GM21367 (cell line): Measurements from ENCODE around the gene PLSCR4.

Experiments
- ATAC-seq: cut with Tn5 transposase; IDR thresholded peaks from one replicate; pipeline ENCODE4 v1.9.1; 2021; ENCODE audit not compliant: unreplicated experiment

The PLSCR4 gene

DNA sequence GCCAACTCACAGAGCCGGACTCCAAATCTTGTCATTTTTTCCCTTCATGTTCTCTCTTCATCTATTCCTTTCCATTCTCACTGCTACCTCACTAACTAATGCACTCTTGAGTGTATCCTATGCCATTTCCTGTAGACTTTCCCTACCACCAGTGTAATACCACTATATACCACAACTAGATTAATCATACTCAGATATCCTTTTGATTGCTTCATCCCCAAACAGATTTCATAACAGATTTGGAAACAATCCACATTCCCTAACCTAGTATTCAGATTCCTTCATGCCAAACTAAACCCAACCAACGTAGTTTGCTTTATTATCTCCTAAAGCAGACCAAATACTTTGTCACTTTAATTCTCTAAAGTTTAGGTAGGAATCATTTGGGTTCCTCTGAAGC lies 87.3 kb downstream of the PLSCR4 start:
- ATAC-seq, result no peak

DNA sequence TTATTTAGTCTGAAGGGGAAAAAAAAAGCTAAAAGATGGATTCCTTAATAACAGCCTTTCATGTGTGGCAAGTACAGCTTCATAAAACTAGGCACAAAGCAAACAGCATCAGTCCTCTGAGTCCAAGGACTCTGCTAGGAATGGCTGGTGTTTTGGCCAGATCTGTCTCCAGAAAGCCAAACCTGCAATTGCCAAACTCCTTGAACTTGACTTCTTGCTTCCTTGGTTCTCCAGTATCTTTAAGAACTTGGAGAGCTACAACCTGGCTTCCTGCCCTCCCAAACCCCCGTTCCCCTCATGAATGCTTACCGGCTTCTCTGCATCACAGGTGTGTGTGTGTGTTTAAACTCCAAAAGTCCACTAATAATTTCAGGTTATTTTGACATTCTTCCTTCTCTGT lies 88.3 kb downstream of the PLSCR4 start:
- ATAC-seq, result no peak

DNA sequence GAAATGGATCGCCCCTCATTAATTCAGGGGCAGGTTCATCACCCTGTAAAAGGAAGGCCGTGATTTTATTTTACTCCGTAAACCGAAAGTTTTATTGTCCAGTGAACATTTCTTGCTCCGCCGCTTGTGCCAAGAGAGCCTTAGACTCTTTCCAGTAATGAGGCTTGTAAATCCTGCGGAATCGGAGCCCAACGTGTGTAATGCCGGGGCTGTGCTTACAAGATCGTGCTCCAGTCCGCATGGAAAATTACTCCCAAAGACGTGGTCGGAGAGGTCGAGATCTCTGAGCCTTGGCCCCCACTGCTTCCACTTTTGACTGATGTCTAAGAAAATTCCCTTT lies 89.3 kb downstream of the PLSCR4 start:
- no peak for ATAC-seq

DNA sequence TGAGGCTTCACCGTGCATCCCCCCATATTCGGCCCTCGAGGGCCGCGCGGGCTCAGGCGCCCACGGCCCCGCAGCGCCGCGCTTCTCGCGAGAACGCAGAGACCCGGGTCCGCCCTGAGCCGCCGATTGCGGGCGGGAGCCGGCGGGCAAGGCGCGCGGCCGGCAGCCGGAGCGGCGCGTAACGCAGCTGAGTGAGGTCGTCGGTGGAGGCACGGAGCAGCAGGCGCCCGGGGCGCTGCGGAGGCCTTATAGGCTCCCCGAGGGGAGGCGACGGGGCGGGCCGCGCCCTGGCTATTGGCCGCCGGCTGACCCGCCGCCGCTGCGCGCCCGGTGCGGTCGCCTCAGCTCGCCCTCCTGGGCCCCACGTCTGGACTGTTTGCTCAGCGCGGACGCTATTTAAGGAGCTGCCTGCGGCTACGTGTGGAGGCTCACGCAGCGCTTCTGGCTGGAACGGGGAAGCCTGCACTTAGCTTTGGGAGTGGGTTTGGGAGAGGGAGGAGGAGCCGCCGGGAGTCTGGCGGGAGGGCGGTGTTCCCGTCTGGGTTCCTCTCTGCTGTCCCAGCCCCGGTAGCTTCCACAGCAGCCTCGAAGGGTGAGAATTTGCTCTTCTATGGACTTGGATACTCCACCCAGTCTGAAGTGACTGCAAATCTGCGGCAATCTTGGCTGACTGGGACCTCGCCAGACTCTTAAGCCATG lies 89.8 kb downstream of the PLSCR4 start, which contains the start of gene PLOD2:
PLOD2 (minus strand) TSS at position 221 of the 699 bp plus-strand sequence; CDS start at position 26, 195 bp downstream.
- peak; percentile 56 for ATAC-seq

DNA sequence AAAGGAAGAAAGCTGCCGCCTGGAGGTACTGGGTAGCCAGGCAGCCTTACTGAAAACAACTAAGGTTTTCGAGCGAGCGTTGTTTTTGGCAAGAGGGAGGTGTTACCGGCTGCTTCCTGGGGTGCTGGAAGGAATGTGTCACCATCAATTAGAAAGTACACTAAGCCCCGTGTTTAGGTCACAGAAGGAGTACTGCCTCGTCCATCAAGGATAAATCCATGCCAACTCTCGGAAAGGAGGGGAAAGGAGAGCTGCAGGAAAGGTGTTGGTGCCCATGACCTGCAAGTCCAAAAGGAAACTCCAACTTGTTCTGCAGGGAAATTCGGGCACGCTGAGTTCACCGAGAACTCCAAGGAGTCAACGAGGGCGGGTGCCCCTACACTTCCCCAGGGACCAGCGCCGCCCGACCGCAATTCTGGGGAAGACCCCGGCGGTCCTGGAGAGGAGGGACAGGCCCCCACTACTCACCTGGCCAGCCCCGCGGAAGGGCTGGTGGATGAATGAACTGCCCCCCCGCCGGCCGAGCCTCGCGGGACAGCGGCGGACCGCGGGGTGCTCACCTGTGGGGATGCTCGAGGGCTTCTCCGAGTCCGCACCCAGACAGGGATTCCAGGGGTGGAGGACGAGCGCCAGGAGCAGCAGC lies 90.5 kb downstream of the PLSCR4 start:
- no peak for ATAC-seq

DNA sequence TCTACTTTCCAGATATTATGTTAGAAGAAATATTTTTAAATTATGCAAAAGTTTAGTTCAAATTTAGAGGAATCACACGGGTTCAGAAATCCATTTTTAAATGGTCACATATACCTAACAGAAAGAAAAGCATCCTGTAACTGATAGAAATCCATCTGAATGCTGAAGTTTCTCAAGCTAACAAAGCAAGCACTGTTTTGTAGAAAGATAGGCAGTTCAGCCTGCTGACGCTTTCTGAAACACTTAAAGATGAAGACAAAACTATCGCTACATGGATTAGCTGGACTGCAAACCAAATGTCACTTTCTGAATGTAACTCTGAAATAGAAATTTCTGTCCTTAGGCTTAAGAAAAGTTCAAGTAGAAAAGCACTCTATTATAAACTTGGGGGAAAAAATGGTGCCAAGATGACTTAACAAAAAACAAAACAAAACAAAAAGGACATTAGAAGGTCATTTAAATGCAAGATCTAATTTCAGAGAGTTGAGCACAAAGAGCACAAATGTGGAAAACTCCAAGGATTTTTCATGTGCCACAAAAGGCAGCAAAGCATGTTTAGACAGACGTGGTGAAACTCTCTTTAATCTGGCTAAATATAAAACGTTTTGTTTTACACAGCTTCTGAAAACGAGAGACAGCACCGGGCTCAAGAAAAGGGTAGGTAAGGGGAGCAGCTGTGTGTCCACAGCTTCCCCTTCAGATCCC lies 91.1 kb downstream of the PLSCR4 start:
- no peak for ATAC-seq

DNA sequence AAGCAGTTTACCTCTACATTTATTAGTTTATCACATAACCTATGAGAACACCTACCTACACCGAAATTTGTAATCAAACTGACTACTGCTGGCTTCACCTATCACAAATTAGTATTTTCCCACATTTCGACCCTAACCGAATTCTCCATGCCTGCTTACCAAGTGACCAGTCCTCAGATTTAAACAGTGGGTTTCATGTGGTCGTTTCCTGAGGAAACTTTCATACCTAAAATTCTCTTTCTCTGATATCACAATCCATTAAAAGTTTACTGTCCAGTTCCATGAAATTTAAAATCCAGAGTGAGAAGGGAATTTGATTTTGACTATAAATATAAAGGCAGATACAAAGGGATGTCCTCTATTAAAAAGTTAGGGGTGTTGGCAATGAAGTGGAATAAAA lies 91.9 kb downstream of the PLSCR4 start:
- ATAC-seq, result no peak

DNA sequence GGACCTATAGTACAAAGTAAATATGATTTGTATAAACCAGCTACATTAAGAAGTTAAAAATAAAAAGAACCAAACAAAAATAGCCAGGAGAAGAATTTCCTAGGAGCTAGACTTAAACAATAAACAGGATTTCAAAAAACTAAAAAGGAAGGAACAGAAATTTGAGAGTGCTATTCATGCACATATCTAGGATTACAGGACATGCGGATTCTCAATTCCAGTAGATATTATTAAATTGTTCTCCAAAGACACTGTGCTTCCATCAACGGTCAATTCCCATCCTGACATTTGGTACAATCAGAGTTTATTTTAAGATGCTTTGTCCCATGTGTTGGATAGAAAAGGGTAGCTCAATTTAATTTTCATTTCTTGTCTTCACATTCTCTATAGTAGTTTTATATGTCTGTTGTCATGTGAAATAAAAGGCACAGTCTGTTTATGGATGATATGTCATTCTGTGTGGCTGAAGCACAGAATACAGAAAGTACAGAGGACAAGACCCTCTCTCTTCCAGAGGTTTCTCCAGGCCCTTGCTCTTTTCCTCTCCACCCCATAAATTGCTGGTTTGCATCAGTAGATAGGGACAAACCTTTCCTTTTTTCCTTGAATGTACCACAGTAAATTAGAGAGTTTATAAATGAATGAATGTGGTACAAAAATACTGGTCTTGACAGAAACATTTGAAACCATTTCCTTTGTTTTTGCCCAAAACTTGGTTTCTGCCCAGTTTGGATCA lies 93.4 kb downstream of the PLSCR4 start:
- ATAC-seq, result no peak

DNA sequence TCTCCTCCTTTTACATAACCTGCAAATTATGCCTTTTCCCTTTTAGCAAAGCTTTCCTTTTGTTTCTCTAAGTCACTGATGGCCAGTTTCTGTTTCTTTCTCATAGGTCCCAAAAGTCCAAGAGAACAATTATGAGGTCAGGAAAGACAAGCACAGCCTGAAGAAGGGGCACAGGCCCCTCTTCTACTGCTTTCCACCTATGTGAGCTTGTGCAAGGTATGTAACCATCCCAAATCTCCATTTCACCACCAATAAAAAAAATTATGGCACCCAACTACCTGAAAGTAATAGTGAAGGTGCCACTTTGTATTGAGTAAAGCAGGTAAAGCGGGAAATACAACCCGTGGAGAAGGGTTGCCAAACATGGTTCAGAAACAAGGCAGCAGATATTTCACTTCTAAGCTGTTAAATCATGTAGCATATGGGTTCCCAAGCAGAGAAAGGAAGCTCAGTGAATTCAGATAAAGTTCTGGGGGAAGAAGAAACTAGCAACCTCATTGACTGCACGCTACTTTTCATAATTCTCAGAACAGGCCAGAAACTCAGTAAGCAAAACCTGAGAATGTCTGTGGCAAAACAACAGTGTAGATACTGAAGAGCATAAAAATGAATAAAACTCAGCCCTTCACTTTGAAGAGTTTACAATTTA lies 94.1 kb downstream of the PLSCR4 start:
- ATAC-seq, result no peak

DNA sequence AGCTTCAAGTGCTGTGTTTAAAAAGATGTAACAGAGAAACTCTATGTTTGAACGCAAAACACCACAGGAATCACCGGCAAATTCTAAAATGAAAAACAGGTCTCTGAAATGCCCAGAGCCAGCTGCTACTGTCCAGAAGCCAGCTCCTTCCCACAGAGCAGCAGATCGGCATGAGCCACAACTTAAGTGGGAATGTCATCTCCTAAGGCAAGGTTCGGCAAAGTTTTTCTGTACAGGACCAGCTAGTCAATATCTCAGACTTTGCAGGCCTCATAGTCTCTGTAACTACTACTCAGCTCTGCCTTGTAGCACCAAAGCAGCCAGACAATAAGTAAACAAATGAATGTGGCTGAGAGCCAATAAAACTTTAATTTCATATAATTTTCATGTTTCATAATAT lies 94.8 kb downstream of the PLSCR4 start:
- no peak for ATAC-seq

DNA sequence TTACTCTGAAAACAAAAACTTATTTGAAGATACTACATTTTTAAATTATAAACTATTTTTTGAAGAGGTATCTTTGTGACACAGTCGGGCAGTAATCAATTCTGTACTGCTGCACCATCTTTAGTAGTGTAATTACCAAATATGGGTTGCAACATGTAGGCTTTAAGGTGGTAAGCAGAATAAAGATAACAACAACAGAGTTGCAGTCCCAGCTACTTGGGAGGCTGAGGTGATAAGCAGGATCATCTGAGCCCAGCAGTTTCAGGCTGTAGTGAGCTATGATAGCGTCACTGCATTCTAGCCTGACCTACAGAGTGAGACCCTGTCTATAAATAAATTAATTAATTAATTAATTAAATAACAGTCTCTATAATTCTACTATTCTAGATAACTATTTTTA lies 95.9 kb downstream of the PLSCR4 start:
- ATAC-seq, result no peak

DNA sequence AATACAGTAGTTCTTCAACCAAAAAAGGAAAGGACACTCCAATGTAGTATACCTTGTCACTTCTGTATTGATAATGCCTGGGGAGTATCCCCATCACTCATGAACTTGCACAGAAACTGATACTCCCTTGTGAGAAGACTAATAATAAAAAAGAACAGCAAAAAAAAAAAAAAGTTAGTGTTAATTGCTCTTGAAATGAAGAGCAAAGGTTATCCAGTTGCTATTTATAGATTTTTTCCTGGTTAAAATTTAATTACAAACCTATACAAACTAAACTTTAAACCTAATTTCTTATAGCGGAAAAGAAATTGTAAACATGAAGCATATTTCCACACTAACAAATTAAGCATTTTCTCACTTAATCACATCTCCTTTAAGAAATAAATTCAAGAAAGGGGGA lies 96.6 kb downstream of the PLSCR4 start:
- ATAC-seq, result no peak

DNA sequence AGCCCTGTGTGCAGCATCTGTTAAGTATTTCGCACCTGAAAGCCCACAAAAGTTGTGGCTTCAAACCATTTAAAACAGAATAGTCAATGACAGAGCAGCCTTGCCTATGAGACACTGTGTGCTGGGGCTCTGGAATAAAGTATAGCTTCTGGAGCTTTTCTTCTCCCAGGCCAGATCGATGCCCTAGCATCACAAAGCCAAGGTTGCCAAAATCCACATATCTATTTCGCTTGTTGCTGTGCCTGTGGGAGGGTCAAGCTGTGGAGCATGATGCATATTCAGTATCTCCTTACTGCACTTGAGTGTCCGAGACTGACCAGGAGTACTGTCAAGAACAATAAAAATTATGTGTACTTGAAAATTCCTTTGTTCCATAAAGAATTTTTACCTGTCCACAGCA lies 97.5 kb downstream of the PLSCR4 start:
- no peak for ATAC-seq

DNA sequence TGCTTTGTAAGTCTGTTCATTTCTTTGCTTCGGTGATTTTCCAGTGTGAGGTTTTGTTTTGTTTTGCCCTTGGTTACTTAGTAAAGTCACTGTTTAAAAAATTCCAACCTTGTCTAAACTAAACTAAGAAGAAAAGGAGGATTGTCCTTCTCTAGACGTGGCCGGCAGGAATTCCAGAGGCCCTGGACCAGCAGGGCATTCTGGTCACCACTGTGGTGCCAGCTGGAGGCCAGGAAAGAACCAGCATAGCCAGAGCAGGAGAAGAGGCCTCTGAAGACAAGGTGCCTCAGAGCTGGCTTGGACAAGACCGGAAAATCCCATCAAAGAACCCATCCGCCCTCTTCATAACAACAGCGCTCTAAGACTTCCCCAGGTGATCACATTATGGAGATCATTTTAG lies 98.1 kb downstream of the PLSCR4 start:
- no peak for ATAC-seq

DNA sequence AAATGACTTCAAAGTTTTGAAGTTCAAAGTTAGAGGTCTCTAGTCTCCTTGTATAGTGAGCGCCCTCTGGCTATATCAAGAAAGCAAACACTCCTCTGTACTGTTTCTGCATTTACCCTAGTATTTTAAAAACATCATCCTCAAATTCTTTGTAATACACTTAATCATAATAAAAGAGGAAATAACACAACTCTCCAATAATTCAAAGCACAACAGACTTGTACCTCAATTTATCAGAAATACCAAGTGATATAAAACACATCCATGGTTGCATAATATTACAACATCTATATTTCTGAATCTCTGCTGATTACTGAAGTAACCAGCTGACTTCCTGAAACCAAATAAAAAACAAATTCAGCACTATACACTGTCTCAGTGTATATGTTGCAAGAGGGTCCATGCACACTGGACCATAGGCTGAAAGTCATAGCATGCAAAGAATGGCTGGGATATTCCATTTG lies 102.4 kb downstream of the PLSCR4 start:
- ATAC-seq, result no peak

DNA sequence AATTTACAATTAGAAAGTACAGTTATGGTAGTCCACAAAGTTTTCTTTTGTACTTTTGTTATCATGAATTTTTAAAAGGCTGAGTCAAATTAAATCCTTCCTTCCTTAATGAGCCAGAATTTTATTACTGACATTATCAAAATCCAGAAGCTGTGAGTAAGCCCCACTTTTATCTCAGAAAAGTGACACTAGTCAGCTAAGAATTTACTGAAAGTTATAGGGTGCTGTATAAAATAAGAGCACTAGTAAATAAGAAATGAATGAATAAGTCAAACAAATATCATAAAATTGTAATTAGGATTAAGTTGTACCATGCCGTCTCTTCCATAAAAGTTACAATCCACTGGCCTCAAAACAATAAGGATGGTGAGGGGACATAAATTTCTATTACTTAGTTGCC lies 105.3 kb downstream of the PLSCR4 start:
- ATAC-seq, result no peak

DNA sequence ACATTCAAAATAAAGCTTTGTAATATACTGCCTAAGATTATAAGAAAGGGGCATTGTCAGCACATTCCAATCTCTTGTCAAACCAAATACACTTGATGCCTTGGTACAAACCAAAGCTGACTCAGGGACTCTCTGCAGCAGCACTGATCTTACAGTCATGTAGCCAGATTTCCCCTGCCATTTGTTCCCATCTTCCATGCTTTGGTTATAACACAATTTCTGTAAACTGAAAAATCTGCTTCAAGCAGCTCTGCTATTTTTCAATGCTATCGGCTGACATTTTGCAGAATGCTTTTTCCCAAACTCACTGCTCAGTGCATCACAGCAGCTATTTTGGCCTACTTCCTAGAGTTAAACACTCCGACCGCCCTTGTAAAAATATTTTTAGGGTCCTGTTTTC lies 108.1 kb downstream of the PLSCR4 start:
- ATAC-seq, result no peak
